ENCODE results near the gene TRIM39. TPM values are rescaled to one million over a fixed set of nuclear protein-coding genes. Genes with fewer than 3 reads are reported as not detected.

The TRIM39 gene
- total and polyA plus RNA-seq, 2 of the 13 experiments (the other 11 are each of a cell fraction or from before 2014, with no cell fraction given), result 7.7 to 14.6 TPM

- TF ChIP-seq, protein P1, sequence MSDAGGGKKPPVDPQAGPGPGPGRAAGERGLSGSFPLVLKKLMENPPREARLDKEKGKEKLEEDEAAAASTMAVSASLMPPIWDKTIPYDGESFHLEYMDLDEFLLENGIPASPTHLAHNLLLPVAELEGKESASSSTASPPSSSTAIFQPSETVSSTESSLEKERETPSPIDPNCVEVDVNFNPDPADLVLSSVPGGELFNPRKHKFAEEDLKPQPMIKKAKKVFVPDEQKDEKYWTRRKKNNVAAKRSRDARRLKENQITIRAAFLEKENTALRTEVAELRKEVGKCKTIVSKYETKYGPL (CRISPR knock-in tag; IDR thresholded peaks at IDR 0.05), result peak; percentile 44; the same call in 1 of the 2 replicates
- TF ChIP-seq GATA4 (IDR thresholded peaks at IDR 0.05; ENCODE audit: borderline replicate concordance, low read depth) (peak; percentile 74; the same call in 1 of the 2 replicates), ZNF737 (CRISPR knock-in tag; IDR thresholded peaks at IDR 0.05; ENCODE audit: borderline replicate concordance) (peak; percentile 97; the same call in 1 of the 2 replicates), ZNF878 (CRISPR knock-in tag; IDR thresholded peaks at IDR 0.05) (no peak; the same call in 1 of the 2 replicates), NKX3-1 (CRISPR knock-in tag; IDR thresholded peaks at IDR 0.05) (peak; percentile 91; the same call in 1 of the 2 replicates), AHR (CRISPR knock-in tag; IDR thresholded peaks at IDR 0.05) (peak; percentile 95; the same call in 1 of the 2 replicates), ZFP37 (CRISPR knock-in tag; IDR thresholded peaks at IDR 0.05; ENCODE audit: borderline replicate concordance) (peak; percentile 60; the same call in 1 of the 2 replicates), ZNF160 (CRISPR knock-in tag; IDR thresholded peaks at IDR 0.05) (peak; percentile 55; the same call in 1 of the 2 replicates), ZNF674 (CRISPR knock-in tag; IDR thresholded peaks at IDR 0.05; ENCODE audit: low read depth) (no peak; the same call in 1 of the 2 replicates), ZBTB3 (CRISPR knock-in tag; IDR thresholded peaks at IDR 0.05; ENCODE audit: borderline replicate concordance, low read depth) (no peak), ZNF350 (CRISPR knock-in tag; IDR thresholded peaks at IDR 0.05; ENCODE audit: borderline replicate concordance, low read depth) (peak; percentile 96), CTCF (CRISPR knock-in tag; IDR thresholded peaks at IDR 0.05) (peak; percentile 31), CENPT (CRISPR knock-in tag; IDR thresholded peaks at IDR 0.05; ENCODE audit: low read depth) (0 out of 2 replicates have a peak, but pooled peaks have one; percentile 77), PTBP1 (IDR thresholded peaks at IDR 0.05; ENCODE audit: low read depth, low read length, poor library complexity, severe bottlenecking) (peak; percentile 57)
- TF ChIP-seq, protein P2, sequence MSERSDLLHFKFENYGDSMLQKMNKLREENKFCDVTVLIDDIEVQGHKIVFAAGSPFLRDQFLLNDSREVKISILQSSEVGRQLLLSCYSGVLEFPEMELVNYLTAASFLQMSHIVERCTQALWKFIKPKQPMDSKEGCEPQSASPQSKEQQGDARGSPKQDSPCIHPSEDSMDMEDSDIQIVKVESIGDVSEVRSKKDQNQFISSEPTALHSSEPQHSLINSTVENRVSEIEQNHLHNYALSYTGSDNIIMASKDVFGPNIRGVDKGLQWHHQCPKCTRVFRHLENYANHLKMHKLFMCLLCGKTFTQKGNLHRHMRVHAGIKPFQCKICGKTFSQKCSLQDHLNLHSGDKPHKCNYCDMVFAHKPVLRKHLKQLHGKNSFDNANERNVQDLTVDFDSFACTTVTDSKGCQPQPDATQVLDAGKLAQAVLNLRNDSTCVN (CRISPR knock-in tag; IDR thresholded peaks at IDR 0.05; ENCODE audit: borderline replicate concordance), result peak; percentile 90
- TF ChIP-seq, protein P3, sequence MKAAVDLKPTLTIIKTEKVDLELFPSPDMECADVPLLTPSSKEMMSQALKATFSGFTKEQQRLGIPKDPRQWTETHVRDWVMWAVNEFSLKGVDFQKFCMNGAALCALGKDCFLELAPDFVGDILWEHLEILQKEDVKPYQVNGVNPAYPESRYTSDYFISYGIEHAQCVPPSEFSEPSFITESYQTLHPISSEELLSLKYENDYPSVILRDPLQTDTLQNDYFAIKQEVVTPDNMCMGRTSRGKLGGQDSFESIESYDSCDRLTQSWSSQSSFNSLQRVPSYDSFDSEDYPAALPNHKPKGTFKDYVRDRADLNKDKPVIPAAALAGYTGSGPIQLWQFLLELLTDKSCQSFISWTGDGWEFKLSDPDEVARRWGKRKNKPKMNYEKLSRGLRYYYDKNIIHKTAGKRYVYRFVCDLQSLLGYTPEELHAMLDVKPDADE (CRISPR knock-in tag; IDR thresholded peaks at IDR 0.05), result peak; percentile 65; the same call in 1 of the 2 replicates
- TF ChIP-seq, protein P4, sequence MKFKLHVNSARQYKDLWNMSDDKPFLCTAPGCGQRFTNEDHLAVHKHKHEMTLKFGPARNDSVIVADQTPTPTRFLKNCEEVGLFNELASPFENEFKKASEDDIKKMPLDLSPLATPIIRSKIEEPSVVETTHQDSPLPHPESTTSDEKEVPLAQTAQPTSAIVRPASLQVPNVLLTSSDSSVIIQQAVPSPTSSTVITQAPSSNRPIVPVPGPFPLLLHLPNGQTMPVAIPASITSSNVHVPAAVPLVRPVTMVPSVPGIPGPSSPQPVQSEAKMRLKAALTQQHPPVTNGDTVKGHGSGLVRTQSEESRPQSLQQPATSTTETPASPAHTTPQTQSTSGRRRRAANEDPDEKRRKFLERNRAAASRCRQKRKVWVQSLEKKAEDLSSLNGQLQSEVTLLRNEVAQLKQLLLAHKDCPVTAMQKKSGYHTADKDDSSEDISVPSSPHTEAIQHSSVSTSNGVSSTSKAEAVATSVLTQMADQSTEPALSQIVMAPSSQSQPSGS (CRISPR knock-in tag; IDR thresholded peaks at IDR 0.05), result peak; percentile 65; the same call in 1 of the 2 replicates
- TF ChIP-seq, protein P5, sequence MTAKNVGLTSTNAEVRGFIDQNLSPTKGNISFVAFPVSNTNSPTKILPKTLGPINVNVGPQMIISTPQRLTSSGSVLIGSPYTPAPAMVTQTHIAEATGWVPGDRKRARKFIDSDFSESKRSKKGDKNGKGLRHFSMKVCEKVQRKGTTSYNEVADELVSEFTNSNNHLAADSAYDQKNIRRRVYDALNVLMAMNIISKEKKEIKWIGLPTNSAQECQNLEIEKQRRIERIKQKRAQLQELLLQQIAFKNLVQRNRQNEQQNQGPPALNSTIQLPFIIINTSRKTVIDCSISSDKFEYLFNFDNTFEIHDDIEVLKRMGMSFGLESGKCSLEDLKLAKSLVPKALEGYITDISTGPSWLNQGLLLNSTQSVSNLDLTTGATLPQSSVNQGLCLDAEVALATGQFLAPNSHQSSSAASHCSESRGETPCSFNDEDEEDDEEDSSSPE (CRISPR knock-in tag; IDR thresholded peaks at IDR 0.05), result peak; percentile 86
- TF ChIP-seq, protein P6, sequence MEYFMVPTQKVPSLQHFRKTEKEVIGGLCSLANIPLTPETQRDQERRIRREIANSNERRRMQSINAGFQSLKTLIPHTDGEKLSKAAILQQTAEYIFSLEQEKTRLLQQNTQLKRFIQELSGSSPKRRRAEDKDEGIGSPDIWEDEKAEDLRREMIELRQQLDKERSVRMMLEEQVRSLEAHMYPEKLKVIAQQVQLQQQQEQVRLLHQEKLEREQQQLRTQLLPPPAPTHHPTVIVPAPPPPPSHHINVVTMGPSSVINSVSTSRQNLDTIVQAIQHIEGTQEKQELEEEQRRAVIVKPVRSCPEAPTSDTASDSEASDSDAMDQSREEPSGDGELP (IDR thresholded peaks at IDR 0.05; ENCODE audit: borderline replicate concordance, low read depth), result peak; percentile 19; the same call in 1 of the 2 replicates
Measured at GRCh38 chr6:30344868-30345671, 18.3 kb downstream of the TRIM39 start, which contains the start of gene RPP21 (continued).
